HG03025 (cell line): ENCODE results near the gene CDC25A.

ENCODE experiments used
- ATAC-seq: cut with Tn5 transposase; IDR thresholded peaks from one replicate; pipeline ENCODE4 v1.9.1; 2021; ENCODE audit warnings: mild to moderate bottlenecking, moderate library complexity; ENCODE audit not compliant: unreplicated experiment, low FRiP score

The CDC25A gene

GRCh38 chr3:48112108-48112791 lies 76.0 kb downstream of the CDC25A start:
- ATAC-seq = peak; percentile 89

- no peak for ATAC-seq
Observed at GRCh38 chr3:48110463-48110862, 77.8 kb downstream of the CDC25A start.

GRCh38 chr3:48107227-48107626 lies 81.0 kb downstream of the CDC25A start:
- no peak for ATAC-seq
